Pancreas (tissue), 10 donors: Measurements from ENCODE around the gene MANSC1. TPM values are rescaled to one million over a fixed set of nuclear protein-coding genes. Genes with fewer than 3 reads are reported as not detected.
A peak's percentile ranks its signal among the peaks of the same experiment; 100 is the strongest.

Source experiments
- ATAC-seq, 4 donors: fragments of 200-7000 bp; cut with Tn5 transposase; one replicate each; pipeline versions ENCODE4 v1.8.0 to v1.9.1; 2020; ENCODE audit warnings: mild to moderate bottlenecking in 4 of 4, moderate library complexity in 4 of 4
- DNase-seq, 6 donors: peaks; one replicate each; pipeline ENCODE4 v3.0.0-alpha.2; 2020
- FAIRE-seq: peaks from 2 replicates; lab custom pipeline; 2012; peaks lifted over from hg19 to GRCh38; lab: Jason Lieb, UNC
- H3K27ac ChIP-seq, 4 donors: fragments of 200-600 bp; sonication (generic); 1 replicate in 3 of 4; 2 replicates in 1 of 4; pipeline versions ENCODE4 v1.5.0 to v1.8.0; 2020
- H3K27me3 ChIP-seq, 4 donors: fragments of 200-600 bp; one replicate each; pipeline ENCODE4 v1.8.0; 2021
- H3K36me3 ChIP-seq, 3 donors: fragments of 200-600 bp; sonication (generic) in 1 of 3; one replicate each; pipeline versions ENCODE4 v1.5.0 to v1.8.0; 2020 to 2021
- H3K4me1 ChIP-seq, 3 donors: fragments of 200-600 bp; one replicate each; pipeline ENCODE4 v1.8.0; 2021
- H3K4me3 ChIP-seq, 4 donors: fragments of 200-600 bp; sonication (generic) in 2 of 4; one replicate each; pipeline versions ENCODE4 v1.5.0 to v1.8.0; 2020 to 2021
- H3K9me3 ChIP-seq, 4 donors: fragments of 200-600 bp; one replicate each; pipeline ENCODE4 v1.8.0; 2021
- CTCF ChIP-seq, 4 donors: fragments of 200-600 bp; sonication (generic) in 3 of 4; IDR thresholded peaks; one replicate each; pipeline versions ENCODE4 v1.5.0 to v1.8.0; 2021; ENCODE audit warnings: antibody characterized with exemption in 4 of 4
- WGBS, 2 donors: extraction: QIAGEN DNeasy Blood & Tissue Kit; methylation state at CpG; one replicate each; pipeline ENCODE4 v1.1.7; 2013; 5-methylcytosine and 5-hydroxymethylcytosine counted together
- intact Hi-C, 3 donors: fragments of 100-400 bp; cut with DNase I; formaldehyde crosslinking; loops; one replicate each; pipeline versions ENCODE4 v1.11.1 to v1.14.2; 2022
- polyA plus RNA-seq, 2 donors: library from polyadenylated mRNA; stranded (reverse); fragments of 200-250 nt; gene quantifications; one replicate each; pipeline ENCODE4 v1.2.3, GENCODE V29; 2013
- total RNA-seq, 6 donors: library from RNA; stranded (reverse); fragmentation: NEBNext Ultra II Directional in 4 of 6; extraction: Animal tissue kit (Norgen Biotek cat#: 25700) in 4 of 6; gene quantifications; one replicate each; pipeline versions ENCODE4 v1.2.1 to v1.2.4, GENCODE V29; 2021 to 2023
- donor health status: healthy with polysubstance abuse.
- donor health status: DM: no; HTN: no; CAD: no; lungs with moderate emphysema.
- donor health status: DM: no; HTN: no; CAD: no.
- donor health status: control.
- donor health status: control.
- donor health status: Bipolar disorder and iron deficiency.
- donor health status: DM: yes; HTN: yes; CAD: no.
- donor health status: DM: no; HTN: no; CAD: no.
- donor health status: DM: no; HTN: no; CAD: no.
- donor health status: DM: yes; HTN: yes; CAD: no.

MANSC1 gene
- total and polyA plus RNA-seq, 8 donors, result 7.0 to 21.6 (median 17.0) TPM

GRCh38 chr12:12396694-12397093 is 46.7 kb upstream of the MANSC1 start:
- intact Hi-C loops, result no loop called here
- no peak for TF ChIP-seq CTCF (IDR thresholded peaks at IDR 0.05)
- Histone ChIP-seq H3K36me3 (no peaks in the 10 kb centered on the region), H3K4me1 (peaks cover 23 to 48% (median 42%) of the 10 kb centered on the region in 3 donors), H3K4me3 (no peak overlapping the region), H3K27me3 (no peaks in the 10 kb centered on the region), H3K9me3 (no peaks in the 10 kb centered on the region), H3K27ac (peak overlapping the region in 2 of 4 donors; percentile 79 to 81)
- DNase-seq (no peak), ATAC-seq (peak in 1 of 4 donors; percentile 5), FAIRE-seq (no peak)
- WGBS, 2 donors, result 49 to 52% methylated on average over 4 of the region's 4 CpGs

GRCh38 chr12:12393171-12393570 is 43.1 kb upstream of the MANSC1 start:
- Histone ChIP-seq H3K4me1 (peaks cover 3 to 22% (median 17%) of the 10 kb centered on the region in 3 donors), H3K9me3 (no peaks in the 10 kb centered on the region), H3K36me3 (no peaks in the 10 kb centered on the region), H3K27me3 (no peaks in the 10 kb centered on the region), H3K4me3 (no peak overlapping the region), H3K27ac (no peak overlapping the region)
- no peak for TF ChIP-seq CTCF (IDR thresholded peaks at IDR 0.05)
- no peak for DNase-seq
- FAIRE-seq, result no peak
- intact Hi-C loops, result no loop called here
- WGBS, 2 donors, result 85 to 93% methylated on average over 2 of the region's 2 CpGs
- no peak for ATAC-seq

DNA sequence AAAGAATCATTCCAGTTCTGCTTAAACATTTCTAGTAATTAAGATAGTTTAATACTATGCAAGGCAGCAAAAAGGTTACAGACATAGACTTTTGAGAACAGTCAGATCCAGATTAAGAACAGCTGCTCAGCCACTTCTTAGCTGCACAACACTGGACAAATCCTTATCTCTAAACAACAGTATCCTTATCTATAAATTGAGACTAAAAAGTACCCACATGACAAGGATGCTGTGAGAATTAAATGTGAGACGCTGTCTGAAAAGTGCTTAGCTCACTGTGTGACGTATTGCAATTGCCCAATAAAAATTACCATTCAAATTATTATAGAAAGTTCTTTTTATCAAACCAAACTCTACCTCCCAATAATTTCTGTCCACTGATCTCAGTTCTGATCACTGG is 42.4 kb upstream of the MANSC1 start:
- ATAC-seq (no peak), FAIRE-seq (no peak), DNase-seq (no peak)
- TF ChIP-seq CTCF (IDR thresholded peaks at IDR 0.05), result no peak
- no peak overlapping the region for H3K27ac ChIP-seq
- H3K4me3 ChIP-seq, result no peak overlapping the region
- intact Hi-C loops, result no loop called here
- no peaks in the 10 kb centered on the region for H3K36me3 ChIP-seq
- H3K9me3 ChIP-seq, result no peaks in the 10 kb centered on the region
- 65 to 75% methylated on average over 2 of the region's 2 CpGs for WGBS, 2 donors
- no peaks in the 10 kb centered on the region for H3K27me3 ChIP-seq
- peaks cover 3 to 15% (median 10%) of the 10 kb centered on the region in 3 donors for H3K4me1 ChIP-seq

DNA sequence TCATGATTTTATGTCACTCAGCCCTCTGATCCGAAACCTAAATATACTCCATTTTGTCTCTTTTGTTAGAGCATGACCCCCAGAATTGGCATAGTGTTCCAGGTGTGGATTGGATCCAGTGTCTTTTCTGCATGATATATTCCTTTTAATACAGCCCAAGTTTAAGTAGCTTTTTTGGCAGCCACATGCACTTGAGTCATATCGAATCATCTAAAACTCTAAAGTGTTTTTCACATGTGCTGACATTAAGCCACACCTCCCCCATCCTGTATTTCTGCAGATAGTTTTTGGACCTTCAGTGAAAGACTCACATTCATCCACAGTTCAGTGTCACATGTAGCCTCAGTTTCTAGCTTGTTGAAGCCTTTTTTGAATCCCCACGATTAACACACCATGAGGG is 37.5 kb upstream of the MANSC1 start:
- ATAC-seq, result no peak
- 68 to 74% methylated on average over 3 of the region's 3 CpGs for WGBS, 2 donors

More for the DNA sequence above, 37.5 kb upstream of the MANSC1 start:
- no peak for DNase-seq
- no peak for FAIRE-seq
- Histone ChIP-seq H3K27ac (no peak overlapping the region), H3K27me3 (no peaks in the 10 kb centered on the region), H3K4me3 (no peak overlapping the region), H3K36me3 (no peaks in the 10 kb centered on the region), H3K4me1 (no peaks in the 10 kb centered on the region), H3K9me3 (no peaks in the 10 kb centered on the region)
- intact Hi-C loops, result no loop called here
- TF ChIP-seq CTCF (IDR thresholded peaks at IDR 0.05), result no peak
